G401 (cell line): ENCODE data around the gene PCBP4. TPM values are rescaled to one million over a fixed set of nuclear protein-coding genes. Genes with fewer than 3 reads are reported as not detected.
A peak's percentile ranks its signal among the peaks of the same experiment; 100 is the strongest.
"Not testable (repeated sequence)": the region's sequence is repeated elsewhere in the genome, so short reads cannot be mapped to it uniquely, and the experiment has no call there.

Experiments used
- DNase-seq: peaks from one replicate; pipeline ENCODE4 v3.0.0-alpha.2; 2015; ENCODE audit warnings: low spot score
- in situ Hi-C: cut with HindIII; loops from 2 replicates; pipeline ENCODE4 v1.10.0; 2016; ENCODE audit warnings: low sequenced_read_pairs, mixed read lengths
- total RNA-seq: library from RNA; depleted of rRNA; stranded (reverse); fragments of >200 nt; shearing (Covaris generic); gene quantifications from 2 replicates; pipeline ENCODE4 v1.2.3, GENCODE V29; 2014

PCBP4 gene
- total RNA-seq, 1 experiment from 2014 or later: 57.1 TPM

DNA sequence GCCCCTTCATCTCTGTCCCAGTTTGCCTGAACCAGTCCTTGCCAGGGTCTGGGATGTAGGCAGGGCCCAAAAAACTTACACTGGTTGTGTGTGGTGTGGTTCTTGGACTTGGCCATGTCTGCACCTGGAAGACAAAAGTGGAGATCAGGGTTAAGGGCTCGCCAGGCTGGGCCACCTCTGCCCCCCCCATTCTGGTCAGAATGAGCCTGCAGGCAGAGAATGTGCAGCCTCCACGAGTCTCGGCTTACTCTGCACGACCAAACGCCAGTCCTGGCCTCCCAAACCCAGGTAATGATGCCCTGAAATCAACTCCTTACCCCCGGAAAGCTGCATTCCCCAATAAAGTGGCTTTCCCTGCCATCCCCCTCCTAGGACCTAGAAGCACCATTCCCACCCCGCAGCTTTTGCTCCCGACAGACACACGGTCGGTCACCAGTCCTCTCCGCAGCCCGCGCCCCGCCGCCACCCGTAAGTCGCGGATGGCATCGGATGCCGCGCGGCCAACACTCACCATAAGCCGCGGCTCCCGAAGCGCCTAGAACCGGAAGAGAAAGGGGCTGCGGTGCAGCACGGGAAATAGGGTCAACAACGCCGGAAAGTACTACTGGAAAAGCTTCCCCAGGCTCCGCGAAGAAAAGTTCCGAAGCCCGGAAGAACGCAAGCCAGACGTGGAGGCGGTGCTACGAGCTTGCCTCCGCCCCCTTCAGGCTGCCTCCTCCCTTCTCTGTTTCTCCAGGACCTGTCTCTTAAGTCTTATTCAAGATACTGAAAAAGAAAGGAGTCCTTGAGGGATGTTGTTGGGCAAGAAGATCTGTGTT, 28.3 kb upstream of the PCBP4 start, which contains the start of gene RPL29:
TSS of gene RPL29 (minus strand) at position 550 of the 818 bp plus-strand sequence. CDS start at position 116, 434 bp downstream.
- peak; percentile 94 for DNase-seq
- in situ Hi-C loops: no loop called here

DNA sequence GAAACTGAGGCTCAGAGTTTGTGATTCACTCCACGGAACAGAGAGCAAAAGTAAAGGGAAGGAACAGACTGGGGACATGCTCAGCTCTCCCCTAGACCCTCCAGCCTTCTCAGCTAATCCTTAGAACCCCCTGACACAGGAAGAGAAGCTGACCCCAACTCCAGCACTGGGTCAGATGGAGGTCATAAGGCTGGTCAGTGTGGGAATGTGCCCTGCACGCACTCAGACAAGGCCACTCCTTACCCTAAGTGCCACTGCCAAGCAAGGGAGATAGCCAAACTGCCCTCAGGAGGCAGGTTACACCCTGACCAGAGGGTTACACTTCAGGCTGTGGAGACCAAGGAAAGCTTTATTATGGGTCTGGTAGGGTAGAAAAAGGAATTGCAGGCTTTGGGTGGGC, 27.3 kb upstream of the PCBP4 start:
- in situ Hi-C loops: no loop called here
- no peak for DNase-seq

DNA sequence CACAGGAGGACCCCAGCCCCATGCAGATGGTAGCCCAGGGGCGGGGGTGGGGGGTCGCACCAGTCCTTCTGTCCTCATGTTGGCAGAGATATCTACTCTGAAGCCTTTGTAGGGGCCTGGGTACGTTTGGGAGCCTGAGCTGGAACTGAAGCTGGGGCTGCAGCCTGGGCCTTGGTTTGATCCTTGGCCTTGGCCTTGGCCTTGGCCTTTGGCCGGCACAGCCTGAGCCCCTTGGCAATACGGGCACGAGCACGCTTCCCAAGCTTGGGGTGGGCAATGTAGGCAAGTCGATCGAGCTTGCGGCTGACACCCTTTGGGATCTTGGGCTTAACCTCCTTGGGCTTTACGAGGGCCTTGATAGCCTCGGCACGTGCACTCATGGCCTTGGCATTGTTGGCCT, 26.4 kb upstream of the PCBP4 start:
- in situ Hi-C loops: not testable (repeated sequence)

DNA sequence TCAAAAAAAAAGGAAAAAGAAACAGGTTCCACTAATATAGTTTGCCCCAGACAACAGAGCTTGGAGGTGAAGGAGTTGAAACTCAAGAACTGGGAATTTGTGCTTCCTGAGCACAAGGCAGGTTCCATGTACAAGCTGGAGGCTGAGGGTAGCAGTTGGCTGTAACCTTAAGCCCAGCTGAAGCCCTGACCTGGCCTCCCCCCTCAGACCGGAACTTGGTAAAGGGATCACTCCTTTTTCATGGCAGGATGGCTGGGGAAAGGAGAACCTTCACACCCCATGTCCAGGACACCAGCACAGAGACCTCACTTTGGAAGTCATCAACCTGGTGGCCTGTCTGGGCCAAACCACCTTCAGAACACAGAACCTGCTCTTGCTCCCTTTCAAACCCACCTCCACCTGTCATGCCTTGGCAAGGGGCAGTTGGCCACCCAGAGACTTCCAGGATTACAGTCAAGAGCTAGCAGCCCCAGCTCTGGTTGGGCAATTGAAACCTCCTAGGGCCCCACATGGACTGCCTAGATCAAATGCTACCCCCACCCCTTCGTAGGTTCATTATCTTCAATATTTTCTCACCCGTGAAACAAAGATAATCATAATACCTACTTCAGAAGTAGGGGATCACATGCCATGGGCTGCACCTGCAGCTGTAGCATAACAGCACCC, 24.9 kb upstream of the PCBP4 start:
- in situ Hi-C loops: no loop called here
- DNase-seq: no peak

More for the DNA sequence above, 26.4 kb upstream of the PCBP4 start:
- not testable (repeated sequence) for DNase-seq

DNA sequence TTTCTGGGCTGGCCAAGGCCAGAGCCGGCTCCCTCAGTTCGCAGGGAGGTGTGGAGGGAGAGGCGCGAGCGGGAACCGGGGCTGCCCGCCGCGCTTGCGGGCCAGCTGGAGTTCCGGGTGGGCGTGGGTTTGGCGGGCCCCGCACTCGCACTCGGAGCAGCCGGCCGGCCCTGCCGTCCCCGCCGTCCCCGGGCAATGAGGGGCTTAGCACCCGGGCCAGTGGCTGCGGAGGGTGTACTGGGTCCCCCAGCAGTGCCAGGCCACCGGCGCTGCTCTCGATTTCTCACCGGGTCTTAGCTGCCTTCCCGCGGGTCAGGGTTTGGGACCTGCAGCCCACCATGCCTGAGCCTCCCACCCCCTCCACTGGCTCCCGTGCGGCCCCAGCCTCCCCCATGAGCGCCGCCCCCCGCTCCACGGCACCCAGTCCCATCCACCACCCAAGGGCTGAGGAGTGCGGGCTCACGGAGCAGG, 23.3 kb upstream of the PCBP4 start:
- DNase-seq, in situ Hi-C loops: not testable (repeated sequence)

DNA sequence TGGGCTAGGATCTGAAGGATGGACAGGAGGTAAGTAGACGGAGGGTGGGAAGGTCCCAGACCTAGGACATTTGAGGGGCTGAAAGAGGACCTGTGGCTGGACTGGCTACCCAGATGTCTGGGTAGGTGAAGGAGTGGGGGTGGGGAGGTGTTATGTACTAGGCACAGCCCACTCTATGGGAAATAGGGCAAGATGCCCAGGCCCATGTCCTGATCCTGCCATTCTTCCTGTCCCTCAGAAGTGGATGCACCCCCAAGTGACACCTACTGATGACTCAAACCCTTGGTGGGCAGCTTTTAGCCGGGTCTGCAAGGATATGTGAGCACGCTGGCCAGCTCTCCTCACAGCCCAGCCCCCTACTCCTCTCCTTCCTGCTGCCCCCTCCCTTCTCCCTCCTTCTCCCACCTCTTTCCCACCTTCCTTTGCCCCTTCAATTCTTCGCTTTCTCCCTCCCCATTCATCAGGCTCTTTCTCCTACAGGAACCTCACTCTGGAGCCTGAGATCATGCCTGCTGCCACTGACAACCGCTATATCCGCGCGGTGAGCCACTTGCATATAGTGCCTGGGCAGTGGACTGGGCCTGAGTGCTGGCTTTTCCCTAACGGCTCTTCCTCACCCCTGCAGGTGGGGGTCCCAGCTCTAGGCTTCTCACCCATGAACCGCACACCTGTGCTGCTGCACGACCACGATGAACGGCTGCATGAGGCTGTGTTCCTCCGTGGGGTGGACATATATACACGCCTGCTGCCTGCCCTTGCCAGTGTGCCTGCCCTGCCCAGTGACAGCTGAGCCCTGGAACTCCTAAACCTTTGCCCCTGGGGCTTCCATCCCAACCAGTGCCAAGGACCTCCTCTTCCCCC, 21.3 kb upstream of the PCBP4 start:
- in situ Hi-C loops: no loop called here
- no peak for DNase-seq

DNA sequence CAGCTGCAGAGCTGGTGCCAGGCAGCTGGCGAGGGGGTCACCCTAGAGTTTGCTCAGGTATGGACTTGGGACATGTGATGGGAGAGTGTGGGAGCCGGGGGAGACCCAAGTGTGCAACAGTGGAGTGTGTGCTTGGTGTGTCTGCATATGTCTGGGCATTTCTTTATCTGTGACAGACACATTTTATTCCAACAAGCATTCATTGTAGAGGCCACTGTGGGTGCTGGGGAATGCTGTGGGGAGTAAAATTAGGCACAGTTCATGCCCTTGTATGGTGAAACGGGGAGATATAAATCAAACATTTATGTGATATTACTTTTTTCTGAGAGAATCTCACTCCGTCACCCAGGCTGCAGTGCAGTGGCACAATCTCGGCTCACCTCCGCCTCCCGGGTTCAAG, 20.3 kb upstream of the PCBP4 start:
- in situ Hi-C loops: no loop called here
- DNase-seq: no peak

DNA sequence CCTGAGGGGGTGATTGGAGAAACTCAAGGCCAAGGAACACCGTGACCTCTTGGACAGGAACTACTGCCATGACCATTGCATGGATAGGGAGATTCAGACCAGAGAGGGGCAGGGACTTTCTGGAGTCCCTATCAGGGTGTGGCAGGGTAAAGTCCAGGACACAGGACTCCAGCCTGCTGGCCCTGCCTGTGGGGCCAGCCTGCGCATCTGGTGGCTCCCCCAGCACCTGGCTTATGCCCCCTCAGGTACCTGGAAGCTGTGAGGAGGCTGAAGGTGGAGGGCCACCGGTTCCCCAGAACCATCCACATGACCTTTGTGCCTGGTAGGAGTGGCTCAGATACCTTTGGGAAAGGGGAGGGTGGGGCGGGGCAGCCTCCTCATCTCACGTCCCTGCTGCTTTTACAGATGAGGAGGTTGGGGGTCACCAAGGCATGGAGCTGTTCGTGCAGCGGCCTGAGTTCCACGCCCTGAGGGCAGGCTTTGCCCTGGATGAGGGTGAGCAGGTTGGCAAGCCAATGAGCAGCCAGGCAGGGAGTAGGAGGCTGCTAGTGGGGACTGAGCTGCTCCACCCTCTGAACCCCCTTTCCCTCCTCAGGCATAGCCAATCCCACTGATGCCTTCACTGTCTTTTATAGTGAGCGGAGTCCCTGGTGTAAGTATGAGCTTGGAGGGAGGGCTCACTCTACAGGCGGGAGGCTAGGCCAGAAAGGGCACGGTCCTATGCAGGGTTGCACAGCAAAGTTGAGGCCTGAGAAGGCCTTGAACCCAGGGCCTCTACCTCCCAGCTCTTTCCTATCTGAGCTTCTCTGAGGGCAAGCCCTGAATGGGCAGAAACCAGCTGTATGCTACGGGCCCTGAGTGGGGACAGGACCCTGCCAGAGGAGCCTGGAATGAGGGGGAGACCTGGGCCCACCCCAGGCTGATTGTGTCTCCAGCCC, 19.0 kb upstream of the PCBP4 start:
- in situ Hi-C loops: no loop called here
- DNase-seq: no peak

DNA sequence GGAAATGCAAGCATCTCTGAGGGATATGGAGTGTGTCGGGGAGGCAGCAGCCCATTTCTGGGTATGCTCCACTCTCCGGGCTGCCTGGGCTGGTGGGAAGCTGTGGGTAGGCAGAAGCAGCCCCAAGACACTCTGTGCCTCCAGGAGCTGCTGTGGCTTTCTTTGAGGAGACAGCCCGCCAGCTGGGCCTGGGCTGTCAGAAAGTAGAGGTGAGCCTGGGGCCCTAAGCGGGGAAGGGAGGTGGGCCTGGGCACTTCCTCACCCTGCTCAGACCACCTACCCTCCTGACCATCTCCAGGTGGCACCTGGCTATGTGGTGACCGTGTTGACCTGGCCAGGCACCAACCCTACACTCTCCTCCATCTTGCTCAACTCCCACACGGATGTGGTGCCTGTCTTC, 17.8 kb upstream of the PCBP4 start:
- no peak for DNase-seq
- in situ Hi-C loops: no loop called here

DNA sequence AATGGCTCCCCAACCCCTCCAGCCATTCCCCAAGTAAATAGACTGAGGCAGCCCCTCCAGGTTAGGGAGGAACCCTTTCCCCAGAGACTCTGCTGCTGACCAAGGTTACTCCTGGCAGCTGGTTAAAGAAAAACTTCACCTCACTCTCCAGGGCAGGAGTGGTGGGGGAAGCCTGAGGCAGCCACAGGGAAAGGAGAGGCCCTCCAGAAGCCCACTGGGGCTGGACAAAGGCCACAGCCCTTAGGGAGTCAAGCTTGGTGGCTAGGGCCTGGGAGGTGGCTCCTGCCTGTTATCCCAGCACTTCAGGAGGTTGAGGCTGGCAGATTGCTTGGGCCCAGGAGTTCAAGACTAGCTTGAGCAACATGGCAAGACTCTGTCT, 17.0 kb upstream of the PCBP4 start:
- in situ Hi-C loops: no loop called here
- DNase-seq: no peak

DNA sequence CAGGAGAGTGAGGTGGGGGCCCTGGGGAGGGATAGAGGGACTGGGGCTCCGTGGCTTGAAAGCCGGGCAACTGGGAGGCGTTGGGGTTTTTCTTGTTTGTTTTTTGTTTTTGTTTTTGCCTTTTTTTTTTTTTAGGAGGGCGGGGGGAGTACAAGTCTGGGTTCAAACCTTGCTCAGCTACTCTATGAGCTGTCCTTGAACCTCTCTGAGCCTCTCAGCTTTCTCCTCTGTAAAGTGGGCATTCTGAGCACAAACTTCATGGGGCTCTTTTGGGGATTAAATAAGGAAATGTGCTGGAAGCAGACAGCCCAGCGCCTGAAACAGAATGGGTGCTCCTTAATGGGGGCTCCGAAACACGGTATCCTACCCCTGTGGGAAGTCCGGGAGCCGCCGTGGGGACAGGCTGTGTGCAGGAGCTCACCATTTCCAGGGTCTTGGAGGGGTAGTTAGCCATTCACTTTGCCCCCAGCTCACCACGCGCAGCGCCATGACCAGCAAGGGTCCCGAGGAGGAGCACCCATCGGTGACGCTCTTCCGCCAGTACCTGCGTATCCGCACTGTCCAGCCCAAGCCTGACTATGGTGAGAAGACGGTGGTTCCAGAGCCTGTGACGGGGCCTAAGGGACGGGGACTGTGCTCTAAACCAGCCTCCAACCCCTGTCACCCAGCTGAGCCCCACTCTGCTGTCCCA, 16.5 kb upstream of the PCBP4 start:
- no peak for DNase-seq
- in situ Hi-C loops: no loop called here

DNA sequence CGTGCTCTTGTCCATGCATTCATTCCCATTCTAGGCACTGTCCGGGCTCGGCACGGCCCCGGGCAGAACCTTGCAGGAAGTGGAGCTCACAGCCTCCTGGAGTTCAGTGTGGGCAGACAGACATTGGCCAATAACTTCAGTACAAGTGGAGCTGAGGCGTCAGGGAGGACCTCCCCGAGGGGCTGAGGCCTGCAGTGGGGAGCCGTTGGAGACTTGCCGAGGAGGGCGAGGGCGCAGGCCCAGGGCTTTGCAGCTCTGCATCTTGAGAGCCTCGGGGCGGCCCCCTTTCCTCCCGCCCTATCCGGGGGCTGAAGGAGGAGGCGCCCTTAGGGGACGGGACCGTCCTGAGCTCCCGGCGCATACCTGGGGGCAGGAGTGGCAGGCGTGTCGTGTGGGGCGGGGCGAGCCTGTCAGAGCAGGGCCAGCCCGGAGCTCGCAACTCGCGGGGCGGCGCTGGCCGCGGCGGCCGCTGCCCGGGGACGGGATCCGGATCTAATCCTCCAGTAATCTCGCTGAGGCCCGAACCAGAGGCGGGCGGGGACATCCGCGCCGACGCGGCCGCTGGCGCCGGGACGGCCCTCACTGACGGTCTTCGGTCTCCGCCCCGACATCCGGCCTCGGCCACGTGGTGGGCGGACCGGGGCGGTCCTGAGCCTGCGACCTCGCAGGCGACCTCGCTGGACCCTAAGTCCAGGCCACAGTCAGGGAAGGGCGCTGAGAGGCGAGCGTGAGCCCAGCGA, 15.8 kb upstream of the PCBP4 start, which contains the start of gene ACY1:
TSS of gene ACY1 (plus strand) at position 698 of the 740 bp plus-strand sequence. CDS start 530 bp downstream, outside the sequence.
- in situ Hi-C loops: no loop called here
- DNase-seq: peak; percentile 53

DNA sequence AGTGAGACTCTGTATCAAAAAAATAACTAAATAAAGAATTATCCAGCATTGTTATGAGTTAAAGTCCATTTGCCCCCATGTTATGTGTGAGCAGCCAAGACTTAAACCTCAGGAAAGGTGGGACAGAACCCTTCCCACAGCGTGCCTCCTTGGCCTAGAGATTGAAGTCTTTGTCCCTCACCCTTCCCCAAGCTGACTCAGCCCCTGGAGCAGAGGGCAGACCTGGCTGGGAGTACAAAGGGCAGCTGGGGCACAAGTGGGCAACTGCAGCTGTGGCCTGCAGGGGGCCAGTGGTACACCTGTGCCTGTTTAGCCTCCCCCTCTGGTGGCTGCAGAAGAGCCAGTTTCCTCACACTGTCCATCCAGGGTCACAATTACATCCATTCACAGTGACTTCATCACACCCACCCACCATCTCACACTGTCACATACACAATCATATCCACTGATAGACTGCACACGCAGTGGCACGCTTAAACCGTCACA, 15.1 kb upstream of the PCBP4 start:
- in situ Hi-C loops: no loop called here
- DNase-seq: no peak

DNA sequence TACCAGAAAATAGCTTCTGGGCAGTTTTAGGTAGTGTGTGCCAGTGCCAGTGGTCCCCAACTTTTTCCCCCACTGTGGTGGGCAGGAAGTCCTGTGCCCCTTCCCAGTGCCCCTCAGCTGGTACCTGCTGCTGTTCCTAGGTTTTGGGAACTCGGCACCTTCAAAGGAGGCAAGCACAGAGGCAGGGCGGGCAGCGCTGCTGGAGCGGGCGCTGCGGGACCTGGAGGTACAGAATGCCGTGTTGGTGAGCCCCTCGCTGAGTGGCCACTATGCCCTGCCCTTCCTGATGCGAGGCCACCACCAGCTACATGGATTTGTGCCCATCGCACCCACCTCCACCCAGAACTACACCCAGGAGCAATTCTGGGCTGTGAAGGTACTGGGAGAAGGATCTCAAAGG, 13.0 kb upstream of the PCBP4 start:
- in situ Hi-C loops: no loop called here
- DNase-seq: no peak

DNA sequence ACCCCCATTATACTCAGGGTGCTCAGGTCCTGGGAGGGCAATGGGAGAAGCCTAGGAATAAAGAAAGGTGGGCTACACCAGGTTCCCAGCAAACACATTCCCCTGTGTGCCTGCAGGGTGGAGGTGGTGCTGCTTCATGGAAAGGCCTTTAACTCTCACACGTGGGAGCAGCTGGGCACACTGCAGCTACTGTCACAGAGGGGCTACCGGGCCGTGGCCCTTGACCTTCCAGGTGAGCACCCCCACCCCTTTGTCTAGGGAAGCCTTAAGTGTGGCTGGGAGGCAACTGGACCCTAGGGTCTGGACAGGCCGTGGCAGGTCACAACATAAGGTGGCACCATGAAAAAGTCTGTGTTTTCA, 10.9 kb upstream of the PCBP4 start:
- in situ Hi-C loops: no loop called here
- no peak for DNase-seq

DNA sequence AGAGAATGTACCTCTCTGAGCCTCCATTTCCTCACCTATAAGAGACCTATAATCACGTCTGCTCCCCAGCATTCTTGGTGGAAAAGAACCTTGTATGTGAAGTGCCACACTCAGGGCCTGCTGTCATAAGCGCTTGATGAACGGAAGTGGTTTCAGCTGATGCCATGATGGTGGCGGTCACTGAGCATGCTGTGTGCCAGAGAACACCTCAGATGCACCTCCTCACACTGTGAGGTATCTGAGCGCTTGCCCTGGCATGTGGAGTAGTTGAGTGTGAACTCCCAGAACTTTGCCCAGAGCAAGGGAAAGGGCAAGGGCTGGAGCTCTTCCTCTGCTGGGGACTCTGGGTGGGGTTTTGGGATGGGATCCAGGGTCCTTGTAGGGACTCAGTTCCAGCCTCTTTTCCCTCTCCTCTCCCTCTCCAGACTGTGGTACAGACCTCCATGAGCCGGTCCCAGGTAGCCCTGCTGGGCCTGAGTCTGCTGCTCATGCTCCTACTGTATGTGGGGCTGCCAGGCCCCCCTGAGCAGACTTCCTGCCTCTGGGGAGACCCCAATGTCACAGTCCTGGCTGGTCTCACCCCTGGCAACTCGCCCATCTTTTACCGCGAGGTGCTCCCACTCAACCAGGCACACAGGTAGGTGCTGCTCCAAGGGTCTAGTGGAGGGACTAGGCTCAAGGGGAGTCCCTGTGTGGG, 10.3 kb upstream of the PCBP4 start:
- in situ Hi-C loops: no loop called here
- DNase-seq: peak; percentile 16
